Omental fat pad (tissue), 4 donors: ENCODE data around the gene IL20. TPM values are rescaled to one million over a fixed set of nuclear protein-coding genes. Genes with fewer than 3 reads are reported as not detected.

ENCODE experiments used
- ATAC-seq: fragments of 150-250 bp; one replicate; pipeline ENCODE4 v1.9.1; 2016; ENCODE audit warnings: mild to moderate bottlenecking, moderate library complexity; ENCODE audit not compliant: low FRiP score
- DNase-seq: peaks from one replicate; pipeline ENCODE4 v3.0.0-alpha.2; 2019; ENCODE audit warnings: low spot score
- total RNA-seq, 4 donors: library from RNA; depleted of rRNA; stranded (reverse); fragments of >200 nt; gene quantifications; one replicate each; pipeline ENCODE4 v1.1.0, GENCODE V29; 2016
- TF ChIP-seq, protein P1 (sequence below), 3 donors: fragments of 450-650 bp; IDR thresholded peaks; one replicate each; pipeline ENCODE4 v1.5.1; 2016 to 2017; ENCODE audit warnings: antibody characterized with exemption in 3 of 3, mild to moderate bottlenecking in 3 of 3, moderate library complexity in 2 of 3

IL20 gene
- total RNA-seq, 4 donors from 2014 or later = 0.82 to 8.6 (median 8.2) TPM; not detected in 1

DNA sequence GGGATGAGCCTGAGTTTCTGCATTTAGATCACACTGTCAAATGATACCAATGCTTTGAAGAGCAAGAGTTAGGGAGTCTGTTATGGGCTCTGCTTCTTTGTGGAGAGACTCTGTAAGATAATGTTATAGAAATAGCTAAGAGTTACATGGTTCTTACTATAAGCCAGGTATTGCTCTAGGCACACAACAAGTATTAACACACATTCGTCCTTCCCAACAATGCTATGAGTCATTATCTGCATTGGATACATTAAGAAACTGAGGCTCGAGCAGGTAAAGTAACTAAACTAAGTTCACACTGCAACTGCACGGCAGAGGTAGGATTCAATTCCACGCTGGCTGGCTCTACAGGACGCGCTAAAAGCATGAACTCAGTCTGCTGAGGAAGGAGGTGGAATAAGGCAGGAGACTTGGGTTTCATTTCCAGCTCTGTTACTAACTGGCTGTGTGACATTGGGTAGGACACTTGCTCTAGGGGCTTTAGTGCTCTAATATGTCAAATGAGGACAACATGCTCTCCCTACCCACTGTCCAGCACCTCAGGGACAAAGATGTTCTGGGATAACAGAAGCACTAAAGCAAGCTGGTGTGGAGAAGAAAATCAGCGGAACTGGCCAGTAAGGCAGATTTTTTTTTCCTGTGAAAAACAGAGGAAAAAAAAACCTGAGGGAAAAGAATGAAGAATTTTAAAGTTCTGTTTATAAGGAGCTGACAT lies 23.7 kb upstream of the IL20 start:
- TF ChIP-seq, protein P1, sequence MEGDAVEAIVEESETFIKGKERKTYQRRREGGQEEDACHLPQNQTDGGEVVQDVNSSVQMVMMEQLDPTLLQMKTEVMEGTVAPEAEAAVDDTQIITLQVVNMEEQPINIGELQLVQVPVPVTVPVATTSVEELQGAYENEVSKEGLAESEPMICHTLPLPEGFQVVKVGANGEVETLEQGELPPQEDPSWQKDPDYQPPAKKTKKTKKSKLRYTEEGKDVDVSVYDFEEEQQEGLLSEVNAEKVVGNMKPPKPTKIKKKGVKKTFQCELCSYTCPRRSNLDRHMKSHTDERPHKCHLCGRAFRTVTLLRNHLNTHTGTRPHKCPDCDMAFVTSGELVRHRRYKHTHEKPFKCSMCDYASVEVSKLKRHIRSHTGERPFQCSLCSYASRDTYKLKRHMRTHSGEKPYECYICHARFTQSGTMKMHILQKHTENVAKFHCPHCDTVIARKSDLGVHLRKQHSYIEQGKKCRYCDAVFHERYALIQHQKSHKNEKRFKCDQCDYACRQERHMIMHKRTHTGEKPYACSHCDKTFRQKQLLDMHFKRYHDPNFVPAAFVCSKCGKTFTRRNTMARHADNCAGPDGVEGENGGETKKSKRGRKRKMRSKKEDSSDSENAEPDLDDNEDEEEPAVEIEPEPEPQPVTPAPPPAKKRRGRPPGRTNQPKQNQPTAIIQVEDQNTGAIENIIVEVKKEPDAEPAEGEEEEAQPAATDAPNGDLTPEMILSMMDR (IDR thresholded peaks at IDR 0.05) = no peak
- ATAC-seq = no peak
- DNase-seq = no peak

GRCh38 chr1:206842854-206843253 lies 22.6 kb upstream of the IL20 start:
- DNase-seq (no peak), ATAC-seq (no peak)
- TF ChIP-seq, protein P1 (IDR thresholded peaks at IDR 0.05) = no peak

DNA sequence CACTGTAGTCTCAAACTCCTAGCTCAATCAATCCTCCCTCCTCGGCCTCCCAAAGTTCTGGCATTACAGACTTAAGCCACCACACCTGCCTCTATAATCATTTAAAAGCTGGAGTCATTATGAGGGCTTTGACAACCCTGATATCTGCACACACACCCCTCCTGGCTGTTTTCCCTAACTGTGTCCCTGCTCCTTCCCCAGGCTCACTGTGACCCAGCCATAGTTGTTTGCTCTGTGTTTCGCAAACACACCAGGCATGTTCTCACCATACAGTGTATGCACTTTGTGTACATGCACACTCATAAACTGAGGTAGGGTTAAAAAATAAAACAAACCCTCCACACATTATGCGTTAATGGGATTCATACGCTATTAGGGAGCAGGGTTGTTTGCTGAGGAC lies 21.8 kb upstream of the IL20 start:
- DNase-seq = no peak
- no peak for ATAC-seq
- TF ChIP-seq, protein P1 (IDR thresholded peaks at IDR 0.05) = no peak

GRCh38 chr1:206846487-206846886 lies 18.9 kb upstream of the IL20 start:
- ATAC-seq (no peak), DNase-seq (no peak)
- TF ChIP-seq, protein P1 (IDR thresholded peaks at IDR 0.05) = no peak

GRCh38 chr1:206847337-206847834 lies 18.0 kb upstream of the IL20 start:
- ATAC-seq (no peak), DNase-seq (no peak)
- TF ChIP-seq, protein P1 (IDR thresholded peaks at IDR 0.05) = no peak

GRCh38 chr1:206847946-206848345 lies 17.5 kb upstream of the IL20 start:
- ATAC-seq = no peak
- TF ChIP-seq, protein P1 (IDR thresholded peaks at IDR 0.05) = no peak

DNA sequence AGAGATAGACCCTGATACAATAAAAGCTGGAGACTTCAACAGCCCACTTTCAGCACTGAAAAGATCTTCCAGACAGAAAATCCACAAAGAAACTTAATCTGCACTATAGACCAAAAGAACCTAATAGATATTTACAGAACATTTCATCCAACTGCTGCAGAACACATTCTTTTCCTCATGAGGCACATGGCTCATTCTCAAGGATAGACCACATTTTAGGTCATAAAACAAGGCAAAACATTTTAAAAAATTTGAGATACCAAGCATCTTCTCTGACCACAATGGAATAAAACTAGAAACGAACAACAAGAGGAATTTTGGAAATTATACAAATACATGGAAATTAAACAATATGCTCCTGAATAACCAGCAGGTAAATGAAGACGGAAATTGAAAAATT lies 15.0 kb upstream of the IL20 start:
- ATAC-seq (no peak), DNase-seq (no peak)
- TF ChIP-seq, protein P1 (IDR thresholded peaks at IDR 0.05) = no peak

More at GRCh38 chr1:206847946-206848345, 17.5 kb upstream of the IL20 start:
- DNase-seq = no peak
